H9 (cell line): ENCODE data around the gene GRIP1. TPM values are rescaled to one million over a fixed set of nuclear protein-coding genes. Genes with fewer than 3 reads are reported as not detected.

ENCODE experiments used
- DNase-seq: peaks from one replicate; pipeline ENCODE4 v3.0.0-alpha.2; 2017
- H2AFZ ChIP-seq: one replicate; pipeline ENCODE4 v1.6.1; 2013; ENCODE audit warnings: mild to moderate bottlenecking, low read length, control low read depth, moderate library complexity
- H2AK5ac ChIP-seq: 2 replicates; pipeline ENCODE4 v1.6.1; 2013; ENCODE audit warnings: low read length, control low read depth, mixed read lengths; ENCODE audit not compliant: insufficient read length
- H2BK120ac ChIP-seq: one replicate; pipeline ENCODE4 v1.6.1; 2013; ENCODE audit warnings: low read depth, mild to moderate bottlenecking, low read length, control low read depth, inconsistent platforms; ENCODE audit not compliant: poor library complexity, severe bottlenecking
- H2BK12ac ChIP-seq: 2 replicates; pipeline ENCODE4 v1.6.1; 2013; ENCODE audit warnings: low read length, control low read depth, mixed read lengths, low read depth; ENCODE audit not compliant: insufficient read length
- H2BK15ac ChIP-seq: 2 replicates; pipeline ENCODE4 v1.6.1; 2013; ENCODE audit warnings: low read depth, low read length, control low read depth
- H2BK20ac ChIP-seq: one replicate; pipeline ENCODE4 v1.6.1; 2013; ENCODE audit warnings: low read depth, mild to moderate bottlenecking, low read length, control low read depth, inconsistent platforms; ENCODE audit not compliant: poor library complexity, severe bottlenecking
- H2BK5ac ChIP-seq: 2 replicates; pipeline ENCODE4 v1.6.1; 2013; ENCODE audit warnings: low read length, control low read depth, mixed read lengths; ENCODE audit not compliant: insufficient read length
- H3K14ac ChIP-seq: 2 replicates; pipeline ENCODE4 v1.6.1; 2013; ENCODE audit warnings: low read length, control low read depth; ENCODE audit not compliant: insufficient read depth
- H3K18ac ChIP-seq: 2 replicates; pipeline ENCODE4 v1.6.1; 2013; ENCODE audit warnings: low read depth, mild to moderate bottlenecking, mixed read lengths, low read length, control low read depth; ENCODE audit not compliant: insufficient read length
- H3K23ac ChIP-seq: 2 replicates; pipeline ENCODE4 v1.6.1; 2013; ENCODE audit warnings: low read length, control low read depth, mixed read lengths, low read depth; ENCODE audit not compliant: insufficient read length
- H3K23me2 ChIP-seq: 2 replicates; pipeline ENCODE4 v1.6.1; 2013; ENCODE audit warnings: low read depth, mild to moderate bottlenecking, mixed read lengths, low read length, control low read depth; ENCODE audit not compliant: insufficient read length, poor library complexity, severe bottlenecking
- H3K27ac ChIP-seq: 2 replicates; pipeline ENCODE4 v1.5.1; 2013; ENCODE audit warnings: low read length, control low read depth, mixed read lengths, low read depth; ENCODE audit not compliant: insufficient read length
- H3K27me3 ChIP-seq: 2 replicates; pipeline ENCODE4 v1.6.1; 2013; ENCODE audit warnings: low read length, control low read depth, inconsistent platforms; ENCODE audit not compliant: insufficient read depth
- H3K4ac ChIP-seq: 2 replicates; pipeline ENCODE4 v1.6.1; 2013; ENCODE audit warnings: low read depth, mild to moderate bottlenecking, control low read depth, inconsistent platforms, low read length, moderate library complexity
- H3K4me1 ChIP-seq: 2 replicates; pipeline ENCODE4 v1.6.1; 2013; ENCODE audit warnings: low read length, control low read depth, inconsistent platforms; ENCODE audit not compliant: insufficient read depth
- H3K4me2 ChIP-seq: 2 replicates; pipeline ENCODE4 v1.6.1; 2013; ENCODE audit warnings: low read length, control low read depth, mixed read lengths; ENCODE audit not compliant: insufficient read length, insufficient read depth
- H3K56ac ChIP-seq: 2 replicates; pipeline ENCODE4 v1.6.1; 2013; ENCODE audit warnings: low read depth, mild to moderate bottlenecking, mixed read lengths, low read length, control low read depth; ENCODE audit not compliant: insufficient read length
- H3K79me1 ChIP-seq: 2 replicates; pipeline ENCODE4 v1.6.1; 2013; ENCODE audit warnings: low read depth, mild to moderate bottlenecking, moderate library complexity, low read length, control low read depth, inconsistent platforms; ENCODE audit not compliant: insufficient read depth, poor library complexity, severe bottlenecking
- H3K79me2 ChIP-seq: 2 replicates; pipeline ENCODE4 v1.6.1; 2013; ENCODE audit warnings: low read length, control low read depth, inconsistent platforms; ENCODE audit not compliant: insufficient read depth
- H3K9ac ChIP-seq: 2 replicates; pipeline ENCODE4 v1.6.1; 2013; ENCODE audit warnings: low read length, control low read depth, mixed read lengths; ENCODE audit not compliant: insufficient read length; ENCODE audit errors: extremely low read depth
- H3K9me3 ChIP-seq: one replicate; pipeline ENCODE4 v1.6.1; 2013; ENCODE audit warnings: low read depth, low read length, inconsistent platforms; ENCODE audit not compliant: control insufficient read depth
- H3T11ph ChIP-seq: one replicate; pipeline ENCODE4 v1.6.1; 2013; ENCODE audit warnings: mild to moderate bottlenecking, low read length, control low read depth, inconsistent platforms
- H4K20me1 ChIP-seq: one replicate; pipeline ENCODE4 v1.6.1; 2013; ENCODE audit not compliant: control insufficient read depth, insufficient read length, insufficient read depth
- H4K5ac ChIP-seq: 2 replicates; pipeline ENCODE4 v1.6.1; 2013; ENCODE audit warnings: low read depth, mild to moderate bottlenecking, mixed read lengths, low read length, control low read depth; ENCODE audit not compliant: insufficient read length
- H4K8ac ChIP-seq: replicated peaks from 2 replicates; pipeline ENCODE4 v1.6.1; 2013; ENCODE audit warnings: low read length, control low read depth, mixed read lengths, low read depth; ENCODE audit not compliant: insufficient read length
- H4K91ac ChIP-seq: 2 replicates; pipeline ENCODE4 v1.6.1; 2013; ENCODE audit warnings: low read depth, mild to moderate bottlenecking, moderate library complexity, mixed read lengths, low read length, control low read depth; ENCODE audit not compliant: insufficient read length
- H3K27ac Mint-ChIP-seq, 3 experiments: 2 replicates in 2 of 3; 3 replicates in 1 of 3; pipeline ENCODE4 v1.8.0; 2020 to 2021; ENCODE audit warnings: mixed read lengths in 3 of 3, mild to moderate bottlenecking in 1 of 3, moderate library complexity in 1 of 3
- H3K27me3 Mint-ChIP-seq: 2 replicates; pipeline ENCODE4 v1.8.0; 2021; ENCODE audit warnings: low read depth, mild to moderate bottlenecking, moderate library complexity, mixed read lengths
- H3K36me3 Mint-ChIP-seq, 3 experiments: 2 replicates in 2 of 3; 3 replicates in 1 of 3; pipeline ENCODE4 v1.8.0; 2020 to 2021; ENCODE audit warnings: low read depth in 3 of 3, mixed read lengths in 3 of 3; ENCODE audit not compliant: insufficient read depth in 1 of 3
- H3K4me1 Mint-ChIP-seq, 2 experiments: 2 replicates each; pipeline ENCODE4 v1.8.0; 2020; ENCODE audit warnings: mixed read lengths in 2 of 2
- H3K4me3 Mint-ChIP-seq, 2 experiments: 2 replicates in 1 of 2; 3 replicates in 1 of 2; pipeline ENCODE4 v1.8.0; 2020 to 2021; ENCODE audit warnings: mild to moderate bottlenecking in 2 of 2, mixed read lengths in 2 of 2, moderate library complexity in 1 of 2
- H3K9me3 Mint-ChIP-seq, 2 experiments: 2 replicates in 1 of 2; 3 replicates in 1 of 2; pipeline ENCODE4 v1.8.0; 2020; ENCODE audit warnings: mild to moderate bottlenecking in 2 of 2, mixed read lengths in 2 of 2, moderate library complexity in 1 of 2
- WGBS: extraction: QIAGEN DNeasy Blood & Tissue Kit; methylation state at CpG from one replicate; pipeline ENCODE4 v1.1.7; 2013; ENCODE audit warnings: missing lambda C conversion rate, low lambda C conversion rate, mixed read lengths; ENCODE audit not compliant: insufficient read length; ENCODE audit errors: extremely low coverage; 5-methylcytosine and 5-hydroxymethylcytosine counted together
- total RNA-seq: library from RNA; stranded (reverse); gene quantifications from 2 replicates; pipeline ENCODE4 v1.2.1, GENCODE V29; 2021
- TF ChIP-seq, protein P1 (sequence below): fragments of 200-600 bp; sonication (generic); conservative IDR thresholded peaks from 3 replicates; pipeline ENCODE4 v1.8.0; 2021; ENCODE audit warnings: antibody characterized with exemption, mild to moderate bottlenecking

GRIP1 gene
- total RNA-seq, 1 experiment from 2014 or later, result 19.5 TPM

DNA sequence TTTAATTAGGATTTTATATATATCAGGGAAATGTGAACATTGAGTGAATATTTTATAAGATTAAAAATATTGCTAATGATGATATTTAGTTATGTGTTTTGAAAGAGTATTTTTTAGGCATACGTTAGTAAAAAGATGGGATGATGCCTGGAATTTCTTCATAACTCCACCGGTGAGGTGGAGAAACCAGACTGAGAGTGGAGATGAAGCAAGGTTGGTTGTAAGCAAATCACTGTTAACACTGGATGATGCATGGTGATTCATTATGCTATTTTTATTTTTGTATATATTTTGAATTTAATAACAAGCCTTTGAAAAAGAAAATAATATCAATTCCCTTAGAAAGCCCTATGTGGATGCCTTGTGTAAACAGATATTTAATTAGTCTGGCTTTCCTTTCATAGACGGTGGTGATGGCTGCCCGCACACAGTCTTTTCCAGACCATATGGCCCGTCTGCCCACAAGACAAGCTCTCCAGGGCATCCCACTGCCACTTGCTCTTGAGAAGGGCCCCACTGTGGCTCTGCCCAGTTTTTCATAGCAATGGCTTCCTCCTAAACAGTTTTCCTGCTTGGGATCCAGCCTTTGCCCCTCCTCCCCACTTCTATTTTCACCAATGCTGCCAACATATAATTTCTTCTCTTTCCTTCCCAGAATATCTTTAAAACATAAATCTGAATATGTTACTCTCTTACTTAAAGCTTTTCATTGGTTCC is 281.1 kb downstream of the GRIP1 start:
- no peak overlapping the region for H4K8ac ChIP-seq
- 100% methylated on average over 1 of the region's 5 CpGs for WGBS
- no peak overlapping the region for H2BK12ac ChIP-seq
- no peaks in the 10 kb centered on the region for H3K23me2 ChIP-seq
- no peak overlapping the region for H3K4me2 ChIP-seq
- no peaks in the 10 kb centered on the region for H3K79me1 ChIP-seq
- Mint-ChIP-seq H3K27ac (no peak overlapping the region), H3K9me3 (no peaks in the 10 kb centered on the region), H3K27me3 (no peaks in the 10 kb centered on the region), H3K4me1 (peaks cover 15 to 18% of the 10 kb centered on the region in 2 experiments), H3K4me3 (no peak overlapping the region), H3K36me3 (no peaks in the 10 kb centered on the region; a peak in 2 of 7 replicates)
- H3K4ac ChIP-seq, result no peak overlapping the region
- H4K5ac ChIP-seq, result no peak overlapping the region
- no peak overlapping the region for H3K56ac ChIP-seq
- H4K91ac ChIP-seq, result no peak overlapping the region
- H2BK5ac ChIP-seq, result no peak overlapping the region
- no peak overlapping the region for H3K14ac ChIP-seq
- H2AK5ac ChIP-seq, result no peak overlapping the region
- H3K27ac ChIP-seq, result no peak overlapping the region
- no peaks in the 10 kb centered on the region for H3K79me2 ChIP-seq
- no peaks in the 10 kb centered on the region for H3K27me3 ChIP-seq
- H3T11ph ChIP-seq, result no peak overlapping the region
- TF ChIP-seq, protein P1, sequence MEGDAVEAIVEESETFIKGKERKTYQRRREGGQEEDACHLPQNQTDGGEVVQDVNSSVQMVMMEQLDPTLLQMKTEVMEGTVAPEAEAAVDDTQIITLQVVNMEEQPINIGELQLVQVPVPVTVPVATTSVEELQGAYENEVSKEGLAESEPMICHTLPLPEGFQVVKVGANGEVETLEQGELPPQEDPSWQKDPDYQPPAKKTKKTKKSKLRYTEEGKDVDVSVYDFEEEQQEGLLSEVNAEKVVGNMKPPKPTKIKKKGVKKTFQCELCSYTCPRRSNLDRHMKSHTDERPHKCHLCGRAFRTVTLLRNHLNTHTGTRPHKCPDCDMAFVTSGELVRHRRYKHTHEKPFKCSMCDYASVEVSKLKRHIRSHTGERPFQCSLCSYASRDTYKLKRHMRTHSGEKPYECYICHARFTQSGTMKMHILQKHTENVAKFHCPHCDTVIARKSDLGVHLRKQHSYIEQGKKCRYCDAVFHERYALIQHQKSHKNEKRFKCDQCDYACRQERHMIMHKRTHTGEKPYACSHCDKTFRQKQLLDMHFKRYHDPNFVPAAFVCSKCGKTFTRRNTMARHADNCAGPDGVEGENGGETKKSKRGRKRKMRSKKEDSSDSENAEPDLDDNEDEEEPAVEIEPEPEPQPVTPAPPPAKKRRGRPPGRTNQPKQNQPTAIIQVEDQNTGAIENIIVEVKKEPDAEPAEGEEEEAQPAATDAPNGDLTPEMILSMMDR, result no peak
- H2BK20ac ChIP-seq, result no peak overlapping the region
- no peak overlapping the region for H2AFZ ChIP-seq
- H3K18ac ChIP-seq, result no peak overlapping the region
- H2BK15ac ChIP-seq, result no peak overlapping the region
- H2BK120ac ChIP-seq, result no peak overlapping the region
- H3K4me1 ChIP-seq, result peaks cover 8% of the 10 kb centered on the region; the same call in 1 of the 2 replicates
- DNase-seq, result no peak
- no peak overlapping the region for H3K23ac ChIP-seq
- H4K20me1 ChIP-seq, result no peaks in the 10 kb centered on the region
- H3K9ac ChIP-seq, result no peak overlapping the region
- no peaks in the 10 kb centered on the region for H3K9me3 ChIP-seq
